Measurements from ENCODE around the gene SUN5. TPM values are rescaled to one million over a fixed set of nuclear protein-coding genes. Genes with fewer than 3 reads are reported as not detected.

The SUN5 gene
- total and polyA plus RNA-seq, 4 donors, result not detected

GRCh38 chr20:33018169-33018931, 14.1 kb upstream of the SUN5 start:
- no peaks in the 10 kb centered on the region for H3K36me3 ChIP-seq (ENCODE audit: control insufficient read depth in 4 of 4, insufficient read depth in 4 of 4, low read length in 4 of 4)
- H3K27me3 ChIP-seq (ENCODE audit: control insufficient read depth in 3 of 3, insufficient read depth in 3 of 3, low read length in 2 of 3), result peaks cover 0 to 23% (median 5%) of the 10 kb centered on the region in 3 donors
- TF ChIP-seq, protein P1, sequence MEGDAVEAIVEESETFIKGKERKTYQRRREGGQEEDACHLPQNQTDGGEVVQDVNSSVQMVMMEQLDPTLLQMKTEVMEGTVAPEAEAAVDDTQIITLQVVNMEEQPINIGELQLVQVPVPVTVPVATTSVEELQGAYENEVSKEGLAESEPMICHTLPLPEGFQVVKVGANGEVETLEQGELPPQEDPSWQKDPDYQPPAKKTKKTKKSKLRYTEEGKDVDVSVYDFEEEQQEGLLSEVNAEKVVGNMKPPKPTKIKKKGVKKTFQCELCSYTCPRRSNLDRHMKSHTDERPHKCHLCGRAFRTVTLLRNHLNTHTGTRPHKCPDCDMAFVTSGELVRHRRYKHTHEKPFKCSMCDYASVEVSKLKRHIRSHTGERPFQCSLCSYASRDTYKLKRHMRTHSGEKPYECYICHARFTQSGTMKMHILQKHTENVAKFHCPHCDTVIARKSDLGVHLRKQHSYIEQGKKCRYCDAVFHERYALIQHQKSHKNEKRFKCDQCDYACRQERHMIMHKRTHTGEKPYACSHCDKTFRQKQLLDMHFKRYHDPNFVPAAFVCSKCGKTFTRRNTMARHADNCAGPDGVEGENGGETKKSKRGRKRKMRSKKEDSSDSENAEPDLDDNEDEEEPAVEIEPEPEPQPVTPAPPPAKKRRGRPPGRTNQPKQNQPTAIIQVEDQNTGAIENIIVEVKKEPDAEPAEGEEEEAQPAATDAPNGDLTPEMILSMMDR (IDR thresholded peaks at IDR 0.05; ENCODE audit: control extremely low read depth, extremely low read depth), result no peak
- H3K9ac ChIP-seq (ENCODE audit: insufficient read depth in 1 of 2, low read length in 2 of 2), result no peak overlapping the region
- 73 to 78% methylated on average over 14 of the region's 14 CpGs for WGBS, 2 donors
- no peaks in the 10 kb centered on the region for H3K9me3 ChIP-seq (ENCODE audit: control insufficient read depth in 4 of 4, insufficient read depth in 3 of 4, low read length in 3 of 4)
- no peak for ATAC-seq (ENCODE audit: insufficient read depth, low FRiP score)
- H3K27ac ChIP-seq (ENCODE audit: low read depth in 1 of 2, low read length in 1 of 2), result no peak overlapping the region
- H3K4me3 ChIP-seq, result no peak overlapping the region
- no peak for DNase-seq
- no peaks in the 10 kb centered on the region for H3K4me1 ChIP-seq (ENCODE audit: control insufficient read depth in 5 of 5, insufficient read depth in 5 of 5, low read length in 5 of 5)

- TF ChIP-seq, protein P1 (IDR thresholded peaks at IDR 0.05; ENCODE audit: control extremely low read depth, extremely low read depth), result no peak
- Histone ChIP-seq H3K27ac (ENCODE audit: low read depth in 1 of 2, low read length in 1 of 2) (no peak overlapping the region), H3K9ac (ENCODE audit: insufficient read depth in 1 of 2, low read length in 2 of 2) (no peak overlapping the region), H3K9me3 (ENCODE audit: control insufficient read depth in 4 of 4, insufficient read depth in 3 of 4, low read length in 3 of 4) (no peaks in the 10 kb centered on the region), H3K4me1 (ENCODE audit: control insufficient read depth in 5 of 5, insufficient read depth in 5 of 5, low read length in 5 of 5) (no peaks in the 10 kb centered on the region), H3K4me3 (no peak overlapping the region), H3K36me3 (ENCODE audit: control insufficient read depth in 4 of 4, insufficient read depth in 4 of 4, low read length in 4 of 4) (no peaks in the 10 kb centered on the region), H3K27me3 (ENCODE audit: control insufficient read depth in 3 of 3, insufficient read depth in 3 of 3, low read length in 2 of 3) (peaks cover 0 to 23% (median 5%) of the 10 kb centered on the region in 3 donors)
- WGBS, 2 donors, result 85 to 87% methylated on average over 7 of the region's 7 CpGs
- no peak for ATAC-seq (ENCODE audit: insufficient read depth, low FRiP score)
- DNase-seq, result no peak
These were observed 13.3 kb upstream of the SUN5 start for GRCh38 chr20:33017542-33017941.

GRCh38 chr20:33016581-33017109, 12.4 kb upstream of the SUN5 start:
- no peak overlapping the region for H3K27ac ChIP-seq (ENCODE audit: low read depth in 1 of 2, low read length in 1 of 2)
- no peak overlapping the region for H3K4me3 ChIP-seq
- H3K9me3 ChIP-seq (ENCODE audit: control insufficient read depth in 4 of 4, insufficient read depth in 3 of 4, low read length in 3 of 4), result no peaks in the 10 kb centered on the region
- H3K9ac ChIP-seq (ENCODE audit: insufficient read depth in 1 of 2, low read length in 2 of 2), result no peak overlapping the region
- peaks cover 0 to 17% (median 5%) of the 10 kb centered on the region in 3 donors for H3K27me3 ChIP-seq (ENCODE audit: control insufficient read depth in 3 of 3, insufficient read depth in 3 of 3, low read length in 2 of 3)
- H3K4me1 ChIP-seq (ENCODE audit: control insufficient read depth in 5 of 5, insufficient read depth in 5 of 5, low read length in 5 of 5), result no peaks in the 10 kb centered on the region
- WGBS, 2 donors, result 72 to 77% methylated on average over 7 of the region's 7 CpGs
- ATAC-seq (ENCODE audit: insufficient read depth, low FRiP score), result no peak
- no peaks in the 10 kb centered on the region for H3K36me3 ChIP-seq (ENCODE audit: control insufficient read depth in 4 of 4, insufficient read depth in 4 of 4, low read length in 4 of 4)
- TF ChIP-seq, protein P1 (IDR thresholded peaks at IDR 0.05; ENCODE audit: control extremely low read depth, extremely low read depth), result no peak
- no peak for DNase-seq
